Prostate gland (tissue), 2 donors: Measurements from ENCODE around the gene CELF4. TPM values are rescaled to one million over a fixed set of nuclear protein-coding genes. Genes with fewer than 3 reads are reported as not detected.

Source experiments
- DNase-seq: peaks from one replicate; pipeline ENCODE4 v3.0.0-alpha.2; 2019; ENCODE audit warnings: low spot score
- H3K27ac ChIP-seq, 2 donors: fragments of 200-600 bp; sonication (generic); 2 replicates each; pipeline ENCODE4 v1.5.1; 2017 to 2019
- H3K27me3 ChIP-seq: fragments of 200-600 bp; sonication (generic); replicated peaks from 2 replicates; pipeline ENCODE4 v1.5.1; 2019; ENCODE audit not compliant: insufficient read depth
- H3K36me3 ChIP-seq, 2 donors: fragments of 200-600 bp; sonication (generic); 1 replicate in 1 of 2; 2 replicates in 1 of 2; pipeline versions ENCODE4 v1.5.1 to v1.8.1; 2017 to 2019
- H3K4me1 ChIP-seq: fragments of 200-600 bp; sonication (generic); replicated peaks from 2 replicates; pipeline ENCODE4 v1.5.1; 2019
- H3K4me3 ChIP-seq, 2 donors: fragments of 200-600 bp; sonication (generic); 2 replicates each; pipeline ENCODE4 v1.5.1; 2017 to 2019
- H3K9me3 ChIP-seq: fragments of 200-600 bp; sonication (generic); 2 replicates; pipeline ENCODE4 v1.5.1; 2017
- CTCF ChIP-seq, 4 experiments: fragments of 200-600 bp in 2 of 4; fragments of 450-650 bp in 2 of 4; sonication (generic) in 2 of 4; IDR thresholded peaks; 1 replicate in 3 of 4; 2 replicates in 1 of 4; pipeline ENCODE4 v1.5.1; 2016 to 2019; ENCODE audit warnings: antibody characterized with exemption in 4 of 4, mild to moderate bottlenecking in 2 of 4, moderate library complexity in 2 of 4
- POLR2A ChIP-seq: fragments of 450-650 bp; IDR thresholded peaks from one replicate; pipeline ENCODE4 v1.6.1; 2016; ENCODE audit warnings: antibody characterized with exemption, mild to moderate bottlenecking
- POLR2AphosphoS5 ChIP-seq: sonication (generic); formaldehyde crosslinking; IDR thresholded peaks from one replicate; pipeline ENCODE4 v1.6.1; 2017; ENCODE audit warnings: antibody characterized with exemption
- WGBS: methylation state at CpG from one replicate; pipeline ENCODE4 v1.1.5; 2018; 5-methylcytosine and 5-hydroxymethylcytosine counted together
- intact Hi-C: fragments of 100-400 bp; cut with DNase I; formaldehyde crosslinking; loops from one replicate; pipeline ENCODE4 v1.14.2; 2022
- total RNA-seq, 2 donors: library from RNA; depleted of rRNA; stranded (reverse); fragments of >200 nt; gene quantifications; one replicate each; pipeline ENCODE4 v1.1.0, GENCODE V29; 2016

The CELF4 gene
- total RNA-seq, 2 donors from 2014 or later = 7.8 to 8.5 TPM

- Histone ChIP-seq H3K4me1 (no peaks in the 10 kb centered on the region), H3K4me3 (no peak overlapping the region), H3K27ac (no peak overlapping the region), H3K36me3 (no peaks in the 10 kb centered on the region), H3K27me3 (peaks cover 25% of the 10 kb centered on the region), H3K9me3 (no peaks in the 10 kb centered on the region)
- intact Hi-C loops = no loop called here
- no peak for DNase-seq
- 19% methylated on average over 71 of the region's 82 CpGs for WGBS
- TF ChIP-seq POLR2A = no peak
- no peak for TF ChIP-seq CTCF (IDR thresholded peaks at IDR 0.05)
Measured at GRCh38 chr18:37274309-37275236, 291.0 kb downstream of the CELF4 start.

- whole genome bisulfite sequencing = 76% methylated on average over 16 of the region's 16 CpGs
- Histone ChIP-seq H3K4me1 (no peaks in the 10 kb centered on the region), H3K4me3 (no peak overlapping the region), H3K36me3 (no peaks in the 10 kb centered on the region), H3K27ac (no peak overlapping the region), H3K9me3 (no peaks in the 10 kb centered on the region), H3K27me3 (peaks cover 25% of the 10 kb centered on the region)
- no peak for DNase-seq
- TF ChIP-seq CTCF (IDR thresholded peaks at IDR 0.05) = no peak
- TF ChIP-seq POLR2A = no peak
- no peak for TF ChIP-seq POLR2AphosphoS5
- intact Hi-C loops = no loop called here
Measured at GRCh38 chr18:37272841-37273240, 292.8 kb downstream of the CELF4 start.

GRCh38 chr18:37272226-37272625 is 293.4 kb downstream of the CELF4 start:
- H3K9me3 ChIP-seq = no peaks in the 10 kb centered on the region
- H3K36me3 ChIP-seq = no peaks in the 10 kb centered on the region
- intact Hi-C loops = no loop called here
- peaks cover 25% of the 10 kb centered on the region for H3K27me3 ChIP-seq
- WGBS = 66% methylated on average over 2 of the region's 2 CpGs
- no peak for DNase-seq
- no peak overlapping the region for H3K4me3 ChIP-seq
- no peak for TF ChIP-seq POLR2A
- TF ChIP-seq CTCF (IDR thresholded peaks at IDR 0.05) = no peak
- no peak for TF ChIP-seq POLR2AphosphoS5
- no peaks in the 10 kb centered on the region for H3K4me1 ChIP-seq
- H3K27ac ChIP-seq = no peak overlapping the region

GRCh38 chr18:37270666-37271052 is 294.9 kb downstream of the CELF4 start:
- TF ChIP-seq POLR2A (no peak), POLR2AphosphoS5 (no peak), CTCF (IDR thresholded peaks at IDR 0.05) (no peak)
- intact Hi-C loops = no loop called here
- Histone ChIP-seq H3K27ac (no peak overlapping the region), H3K9me3 (no peaks in the 10 kb centered on the region), H3K27me3 (peaks cover 22% of the 10 kb centered on the region), H3K36me3 (no peaks in the 10 kb centered on the region), H3K4me1 (no peaks in the 10 kb centered on the region), H3K4me3 (no peak overlapping the region)
- DNase-seq = no peak
- WGBS = 82% methylated on average over 7 of the region's 7 CpGs
